Measurements from ENCODE around the gene C1QTNF1.

DNA sequence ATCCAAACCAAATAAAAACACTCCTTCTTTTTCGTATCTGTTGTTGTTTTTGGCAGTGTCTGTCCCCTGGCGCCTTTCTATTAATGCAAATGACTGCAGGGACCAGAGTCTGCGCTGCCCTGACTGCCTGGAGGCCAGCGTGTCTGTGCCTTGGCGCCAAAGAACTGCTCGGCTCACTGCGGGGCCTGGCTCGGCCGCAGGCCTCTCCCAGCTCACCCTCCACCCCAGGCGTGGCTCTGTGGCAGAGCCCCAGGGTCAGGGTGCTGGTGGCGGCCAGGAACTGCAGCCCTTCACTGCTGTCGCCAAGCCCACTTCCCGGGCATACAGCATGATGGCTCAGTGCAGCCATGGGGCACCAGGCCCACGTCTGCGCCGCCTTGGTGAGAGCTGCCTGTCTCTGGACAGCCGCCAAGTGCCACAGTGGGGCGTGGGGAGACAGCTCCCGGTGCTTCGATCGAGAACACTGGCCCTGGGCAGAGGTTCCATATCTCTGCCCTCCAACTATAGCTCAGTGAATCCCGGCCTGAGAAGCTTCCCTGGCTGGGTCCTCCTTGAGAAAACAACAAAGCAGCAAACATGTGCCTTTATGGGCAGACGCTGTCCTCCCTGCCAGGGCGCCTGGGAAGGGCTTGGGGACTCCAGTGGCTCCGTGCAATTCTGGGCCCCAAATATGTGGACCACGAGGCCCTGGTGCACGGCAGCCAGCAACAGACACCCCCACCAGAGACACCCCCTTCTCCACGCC is 25.5 kb upstream of the C1QTNF1 start:
- TF ChIP-seq, protein P1, sequence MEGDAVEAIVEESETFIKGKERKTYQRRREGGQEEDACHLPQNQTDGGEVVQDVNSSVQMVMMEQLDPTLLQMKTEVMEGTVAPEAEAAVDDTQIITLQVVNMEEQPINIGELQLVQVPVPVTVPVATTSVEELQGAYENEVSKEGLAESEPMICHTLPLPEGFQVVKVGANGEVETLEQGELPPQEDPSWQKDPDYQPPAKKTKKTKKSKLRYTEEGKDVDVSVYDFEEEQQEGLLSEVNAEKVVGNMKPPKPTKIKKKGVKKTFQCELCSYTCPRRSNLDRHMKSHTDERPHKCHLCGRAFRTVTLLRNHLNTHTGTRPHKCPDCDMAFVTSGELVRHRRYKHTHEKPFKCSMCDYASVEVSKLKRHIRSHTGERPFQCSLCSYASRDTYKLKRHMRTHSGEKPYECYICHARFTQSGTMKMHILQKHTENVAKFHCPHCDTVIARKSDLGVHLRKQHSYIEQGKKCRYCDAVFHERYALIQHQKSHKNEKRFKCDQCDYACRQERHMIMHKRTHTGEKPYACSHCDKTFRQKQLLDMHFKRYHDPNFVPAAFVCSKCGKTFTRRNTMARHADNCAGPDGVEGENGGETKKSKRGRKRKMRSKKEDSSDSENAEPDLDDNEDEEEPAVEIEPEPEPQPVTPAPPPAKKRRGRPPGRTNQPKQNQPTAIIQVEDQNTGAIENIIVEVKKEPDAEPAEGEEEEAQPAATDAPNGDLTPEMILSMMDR (IDR thresholded peaks at IDR 0.05) = peak in 1 of 5 experiments; percentile 18
- no peak for TF ChIP-seq POLR2A (IDR thresholded peaks at IDR 0.05)
